HG03039 (cell line): ENCODE results near the gene PHF2.

Experiments used
- ATAC-seq: cut with Tn5 transposase; IDR thresholded peaks from one replicate; pipeline ENCODE4 v1.9.1; 2021; ENCODE audit warnings: mild to moderate bottlenecking, moderate library complexity; ENCODE audit not compliant: unreplicated experiment

Gene PHF2

GRCh38 chr9:93576258-93577077 is at the start of gene PHF2:
Gene PHF2, plus strand, starts transcription at chr9:93576584. Its CDS starts 190 bp downstream, at chr9:93576774.
- peak; percentile 40 for ATAC-seq

- ATAC-seq = no peak
These were observed 45.0 kb upstream of the PHF2 start for GRCh38 chr9:93531374-93531773.

- ATAC-seq = no peak
These were observed 44.2 kb upstream of the PHF2 start for GRCh38 chr9:93532141-93532540.

- ATAC-seq = no peak
These were observed 42.5 kb upstream of the PHF2 start for GRCh38 chr9:93533863-93534262.

GRCh38 chr9:93536167-93536566 is 40.2 kb upstream of the PHF2 start:
- no peak for ATAC-seq

GRCh38 chr9:93536874-93537273 is 39.5 kb upstream of the PHF2 start:
- ATAC-seq = no peak

GRCh38 chr9:93540305-93540704 is 36.1 kb upstream of the PHF2 start:
- ATAC-seq = no peak

GRCh38 chr9:93541005-93541404 is 35.4 kb upstream of the PHF2 start:
- no peak for ATAC-seq

GRCh38 chr9:93541581-93542349 is 34.6 kb upstream of the PHF2 start:
- no peak for ATAC-seq

- no peak for ATAC-seq
These were observed 33.3 kb upstream of the PHF2 start for GRCh38 chr9:93543117-93543516.

GRCh38 chr9:93546356-93546755 is 30.0 kb upstream of the PHF2 start:
- no peak for ATAC-seq

GRCh38 chr9:93549611-93550010 is 26.8 kb upstream of the PHF2 start:
- no peak for ATAC-seq

GRCh38 chr9:93552923-93553322 is 23.5 kb upstream of the PHF2 start:
- no peak for ATAC-seq

GRCh38 chr9:93555370-93555769 is 21.0 kb upstream of the PHF2 start:
- ATAC-seq = no peak

GRCh38 chr9:93557366-93558137 is 18.8 kb upstream of the PHF2 start:
- ATAC-seq = no peak

GRCh38 chr9:93558503-93558902 is 17.9 kb upstream of the PHF2 start:
- no peak for ATAC-seq

GRCh38 chr9:93560991-93561390 is 15.4 kb upstream of the PHF2 start:
- no peak for ATAC-seq

- no peak for ATAC-seq
These were observed 14.2 kb upstream of the PHF2 start for GRCh38 chr9:93562157-93562556.

GRCh38 chr9:93565089-93565488 is 11.3 kb upstream of the PHF2 start:
- no peak for ATAC-seq

- ATAC-seq = peak; percentile 84
These were observed 9.7 kb upstream of the PHF2 start for GRCh38 chr9:93566408-93567270.
